Brain microvascular endothelial cell (primary cell): ENCODE data around the gene BBS9.
A peak's percentile ranks its signal among the peaks of the same experiment; 100 is the strongest.

Experiments
- DNase-seq: peaks from one replicate; pipeline ENCODE4 v3.0.0-alpha.2; 2020
- H3K27ac ChIP-seq: fragments of 250-450 bp; sonication (Bioruptor Pico); 2 replicates; pipeline ENCODE4 v1.5.1; 2020; ENCODE audit warnings: mild to moderate bottlenecking, moderate library complexity
- H3K27me3 ChIP-seq: fragments of 250-450 bp; sonication (Bioruptor Pico); replicated peaks from 2 replicates; pipeline ENCODE4 v1.5.1; 2020; ENCODE audit warnings: mild to moderate bottlenecking
- H3K36me3 ChIP-seq: fragments of 250-450 bp; sonication (Bioruptor Pico); replicated peaks from 2 replicates; pipeline ENCODE4 v1.5.1; 2020; ENCODE audit warnings: mild to moderate bottlenecking
- H3K4me3 ChIP-seq: 2 replicates; pipeline ENCODE4 v1.5.1; 2011; ENCODE audit warnings: low read depth, mild to moderate bottlenecking, control low read depth, low read length, moderate library complexity
- CTCF ChIP-seq: IDR thresholded peaks from 2 replicates; pipeline ENCODE4 v1.5.1; 2011; ENCODE audit warnings: low read depth, mild to moderate bottlenecking, moderate library complexity, low read length, control low read depth, inconsistent platforms; ENCODE audit errors: missing control alignments
- in situ Hi-C: cut with HindIII; loops from 2 replicates; pipeline ENCODE4 v1.10.0; 2017; ENCODE audit warnings: low sequenced_read_pairs, low pct_ligation_motif_present

The BBS9 gene

GRCh38 chr7:33111614-33112013 is 17.8 kb upstream of the BBS9 start:
- Histone ChIP-seq H3K36me3 (no peaks in the 10 kb centered on the region), H3K4me3 (no peak overlapping the region), H3K27ac (no peak overlapping the region), H3K27me3 (peaks cover 3% of the 10 kb centered on the region)
- TF ChIP-seq CTCF: no peak
- in situ Hi-C loops: no loop called here
- DNase-seq: no peak

GRCh38 chr7:33114976-33115375 is 14.4 kb upstream of the BBS9 start:
- no peak for DNase-seq
- in situ Hi-C loops: no loop called here
- H3K27me3 ChIP-seq: peaks cover 3% of the 10 kb centered on the region
- TF ChIP-seq CTCF: no peak
- no peak overlapping the region for H3K4me3 ChIP-seq
- no peaks in the 10 kb centered on the region for H3K36me3 ChIP-seq
- H3K27ac ChIP-seq: no peak overlapping the region

GRCh38 chr7:33118383-33118782 is 11.0 kb upstream of the BBS9 start:
- in situ Hi-C loops: no loop called here
- TF ChIP-seq CTCF: no peak
- peaks cover 3% of the 10 kb centered on the region for H3K27me3 ChIP-seq
- no peak overlapping the region for H3K27ac ChIP-seq
- no peak for DNase-seq
- no peak overlapping the region for H3K4me3 ChIP-seq
- H3K36me3 ChIP-seq: no peaks in the 10 kb centered on the region

- Histone ChIP-seq H3K27me3 (no peaks in the 10 kb centered on the region), H3K4me3 (no peak overlapping the region)
- no peak for DNase-seq
Measured at GRCh38 chr7:33127085-33127484, 2.3 kb upstream of the BBS9 start.

GRCh38 chr7:33128631-33128989 is 754 bp upstream of the BBS9 start:
- peak overlapping the region; percentile 64 for H3K27ac ChIP-seq
- in situ Hi-C loops: no loop called here

More at GRCh38 chr7:33127085-33127484, 2.3 kb upstream of the BBS9 start:
- Histone ChIP-seq H3K36me3 (no peaks in the 10 kb centered on the region), H3K27ac (no peak overlapping the region)
- TF ChIP-seq CTCF: no peak
- in situ Hi-C loops: no loop called here

More at GRCh38 chr7:33128631-33128989, 754 bp upstream of the BBS9 start:
- peak overlapping the region; percentile 84 for H3K4me3 ChIP-seq
- H3K36me3 ChIP-seq: no peaks in the 10 kb centered on the region
- no peaks in the 10 kb centered on the region for H3K27me3 ChIP-seq
- TF ChIP-seq CTCF: no peak
- DNase-seq: no peak
